Measurements from ENCODE around the gene FBRSL1. TPM values are rescaled to one million over a fixed set of nuclear protein-coding genes. Genes with fewer than 3 reads are reported as not detected.

FBRSL1 gene
- total RNA-seq, 1 donor from 2014 or later, result 75.8 TPM

DNA sequence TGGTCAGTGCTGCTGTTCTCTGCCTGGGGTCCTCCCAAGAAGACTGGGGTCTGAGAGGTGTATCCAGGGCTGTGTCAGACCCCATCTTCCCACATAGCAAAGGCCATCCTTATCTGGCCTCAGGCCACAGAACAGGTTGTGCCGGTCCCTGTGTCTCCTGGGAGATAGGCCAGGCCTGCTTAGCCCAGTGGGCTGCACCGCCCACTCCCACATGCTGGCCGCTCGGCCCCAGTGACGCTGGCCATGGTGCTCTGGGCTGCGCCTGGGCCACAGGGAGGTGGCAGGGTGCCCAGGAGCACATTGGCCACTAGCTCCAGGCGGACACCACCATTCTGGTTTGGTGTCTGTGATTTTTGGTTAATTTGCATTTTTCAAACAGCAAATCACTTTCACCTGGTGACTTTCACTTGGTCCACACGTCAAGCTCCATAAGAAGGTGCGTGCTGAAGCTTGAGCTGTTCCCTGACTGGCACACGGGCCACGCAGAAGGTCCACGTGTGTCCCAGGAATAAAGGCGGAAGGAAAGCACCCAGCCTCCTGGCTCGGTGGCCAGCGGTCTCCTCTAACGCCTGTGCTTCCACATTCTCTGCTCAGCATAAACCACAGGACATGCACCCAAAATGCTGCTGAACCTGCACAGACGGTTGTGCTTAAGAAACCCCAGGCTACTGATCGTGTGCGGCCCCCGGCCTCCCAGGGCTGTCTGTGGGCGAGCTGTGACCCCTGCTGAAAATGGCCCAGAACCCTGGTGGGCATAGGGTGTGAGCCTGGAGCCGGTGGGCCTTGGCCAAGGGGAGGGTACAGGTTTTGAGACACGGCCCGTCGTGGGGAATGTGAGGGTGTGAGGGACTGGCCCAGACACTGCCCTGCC is 4.6 kb downstream of the FBRSL1 start:
- Mint-ChIP-seq H3K27ac (no peak overlapping the region), H3K36me3 (ENCODE audit: low read depth) (peaks cover 4% of the 10 kb centered on the region), H3K4me1 (ENCODE audit: low read depth) (peaks cover 21% of the 10 kb centered on the region), H3K4me3 (no peak overlapping the region), H3K9me3 (no peaks in the 10 kb centered on the region), H3K27me3 (ENCODE audit: insufficient read depth) (peaks cover 1% of the 10 kb centered on the region)
- intact Hi-C loops (cut with micrococcal nuclease), result loop anchor here (5.0 kb wide), 1 partner anchor 268 kb away; the partner anchor contains the start of gene ANKLE2
- no peak for DNase-seq (ENCODE audit: low spot score)

DNA sequence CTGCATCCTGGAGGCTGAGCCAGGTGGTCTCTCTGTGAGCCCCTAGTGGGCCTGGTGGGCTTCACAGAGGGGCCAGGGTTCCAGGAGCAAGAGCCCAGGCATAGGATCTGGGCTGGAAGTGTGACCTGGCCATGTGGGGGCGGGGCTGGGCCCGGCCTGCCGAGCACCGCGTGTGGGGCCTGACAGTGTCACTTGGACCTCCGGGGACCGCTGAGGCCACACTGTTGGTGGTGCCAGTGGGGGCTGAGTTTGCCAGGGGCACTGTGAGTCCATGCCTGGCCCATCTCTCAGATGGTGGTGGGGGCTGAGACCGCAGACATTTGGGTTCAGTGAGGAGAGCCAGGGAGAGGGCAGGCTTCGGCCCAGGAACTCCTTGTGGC is 5.2 kb downstream of the FBRSL1 start:
- intact Hi-C loops (cut with micrococcal nuclease), result no loop called here
- no peak overlapping the region for H3K27ac Mint-ChIP-seq
- H3K4me1 Mint-ChIP-seq (ENCODE audit: low read depth), result peaks cover 21% of the 10 kb centered on the region
- H3K36me3 Mint-ChIP-seq (ENCODE audit: low read depth), result peaks cover 4% of the 10 kb centered on the region
- no peaks in the 10 kb centered on the region for H3K9me3 Mint-ChIP-seq
- DNase-seq (ENCODE audit: low spot score), result no peak
- H3K27me3 Mint-ChIP-seq (ENCODE audit: insufficient read depth), result peaks cover 1% of the 10 kb centered on the region
- H3K4me3 Mint-ChIP-seq, result no peak overlapping the region

DNA sequence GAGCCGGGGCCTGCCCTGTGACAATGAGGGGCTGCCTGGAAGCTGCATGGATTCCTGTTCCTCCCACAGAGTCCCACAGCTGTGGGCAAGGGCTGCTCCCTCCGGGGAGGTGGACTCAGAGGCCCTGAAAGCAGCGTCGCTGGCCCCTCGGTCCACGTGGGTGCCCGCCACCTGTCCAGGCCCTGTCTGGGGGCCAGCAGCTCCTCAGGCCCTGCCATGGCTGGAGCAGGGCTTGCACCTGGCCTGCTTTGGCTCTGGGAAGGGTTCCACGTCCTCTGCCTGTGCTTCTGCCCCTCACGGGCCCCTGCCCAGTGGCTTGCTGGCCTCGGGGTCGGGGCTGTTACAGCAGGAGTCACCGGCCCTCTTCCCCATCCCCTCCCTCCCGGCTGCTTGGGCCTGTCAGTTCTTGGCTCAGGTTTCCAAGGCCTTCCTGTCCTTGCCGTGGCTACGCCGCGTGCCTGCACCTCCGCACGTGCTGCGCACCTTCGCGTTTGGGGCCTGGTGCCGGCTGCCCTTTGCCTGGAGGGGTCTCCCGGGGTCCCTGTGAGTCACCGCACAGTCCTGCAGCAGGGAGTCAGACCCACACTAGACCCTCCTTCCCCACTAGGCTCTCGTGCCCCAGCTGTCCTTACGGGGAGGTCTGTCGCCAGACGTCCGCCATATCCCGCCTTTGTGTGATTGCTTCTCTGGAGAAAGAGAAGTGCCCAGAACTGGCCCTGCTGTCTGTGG is 5.8 kb downstream of the FBRSL1 start:
- H3K27me3 Mint-ChIP-seq (ENCODE audit: insufficient read depth), result peaks cover 1% of the 10 kb centered on the region
- peaks cover 4% of the 10 kb centered on the region for H3K36me3 Mint-ChIP-seq (ENCODE audit: low read depth)
- no peaks in the 10 kb centered on the region for H3K9me3 Mint-ChIP-seq
- no peak for DNase-seq (ENCODE audit: low spot score)
- no peak overlapping the region for H3K4me3 Mint-ChIP-seq
- intact Hi-C loops (cut with micrococcal nuclease), result no loop called here
- no peak overlapping the region for H3K27ac Mint-ChIP-seq
- H3K4me1 Mint-ChIP-seq (ENCODE audit: low read depth), result peaks cover 21% of the 10 kb centered on the region

DNA sequence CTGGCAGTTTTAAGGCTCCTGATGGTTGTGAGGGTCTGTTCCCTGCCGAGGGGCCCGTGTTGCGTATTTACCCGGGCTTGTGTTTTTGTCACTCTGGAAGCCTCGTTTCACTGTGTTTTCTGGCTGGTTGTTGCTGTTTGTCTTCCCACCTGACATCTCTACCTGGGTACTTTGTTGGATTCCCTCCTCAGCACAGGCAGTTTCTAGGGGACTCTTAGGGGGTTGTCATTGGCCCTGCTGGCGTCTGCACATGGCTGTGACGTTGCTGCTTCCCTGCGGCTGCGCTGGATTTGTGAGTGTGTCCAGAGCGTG is 6.4 kb downstream of the FBRSL1 start:
- H3K4me3 Mint-ChIP-seq, result no peak overlapping the region
- DNase-seq (ENCODE audit: low spot score), result no peak
- intact Hi-C loops (cut with micrococcal nuclease), result no loop called here
- H3K9me3 Mint-ChIP-seq, result no peaks in the 10 kb centered on the region
- H3K27me3 Mint-ChIP-seq (ENCODE audit: insufficient read depth), result no peaks in the 10 kb centered on the region
- H3K27ac Mint-ChIP-seq, result no peak overlapping the region
- H3K36me3 Mint-ChIP-seq (ENCODE audit: low read depth), result peaks cover 4% of the 10 kb centered on the region
- peaks cover 17% of the 10 kb centered on the region for H3K4me1 Mint-ChIP-seq (ENCODE audit: low read depth)

DNA sequence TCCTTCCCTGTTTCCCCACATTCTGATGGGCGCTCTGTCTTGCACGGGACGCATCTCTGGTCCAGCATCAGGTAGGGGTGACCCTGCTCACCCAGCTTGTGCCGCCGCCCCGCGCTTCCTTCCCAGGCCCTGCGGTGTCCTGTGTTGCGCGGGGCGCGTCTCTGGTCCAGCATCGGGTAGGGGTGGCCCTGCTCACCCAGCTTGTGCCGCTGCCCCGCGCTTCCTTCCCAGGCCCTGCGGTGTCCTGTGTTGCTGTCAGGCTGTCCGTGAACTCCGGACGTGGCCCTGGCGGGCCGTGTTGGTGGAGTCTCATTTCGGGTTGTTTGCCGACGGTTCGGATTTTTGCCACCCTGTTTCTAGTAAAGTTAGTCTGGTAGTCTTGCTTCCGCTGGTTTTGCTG is 6.8 kb downstream of the FBRSL1 start:
- intact Hi-C loops (cut with micrococcal nuclease), result no loop called here
- Mint-ChIP-seq H3K27ac (no peak overlapping the region), H3K27me3 (ENCODE audit: insufficient read depth) (no peaks in the 10 kb centered on the region), H3K9me3 (no peaks in the 10 kb centered on the region), H3K4me1 (ENCODE audit: low read depth) (peaks cover 13% of the 10 kb centered on the region), H3K36me3 (ENCODE audit: low read depth) (peaks cover 4% of the 10 kb centered on the region), H3K4me3 (no peak overlapping the region)
- DNase-seq (ENCODE audit: low spot score), result no peak

DNA sequence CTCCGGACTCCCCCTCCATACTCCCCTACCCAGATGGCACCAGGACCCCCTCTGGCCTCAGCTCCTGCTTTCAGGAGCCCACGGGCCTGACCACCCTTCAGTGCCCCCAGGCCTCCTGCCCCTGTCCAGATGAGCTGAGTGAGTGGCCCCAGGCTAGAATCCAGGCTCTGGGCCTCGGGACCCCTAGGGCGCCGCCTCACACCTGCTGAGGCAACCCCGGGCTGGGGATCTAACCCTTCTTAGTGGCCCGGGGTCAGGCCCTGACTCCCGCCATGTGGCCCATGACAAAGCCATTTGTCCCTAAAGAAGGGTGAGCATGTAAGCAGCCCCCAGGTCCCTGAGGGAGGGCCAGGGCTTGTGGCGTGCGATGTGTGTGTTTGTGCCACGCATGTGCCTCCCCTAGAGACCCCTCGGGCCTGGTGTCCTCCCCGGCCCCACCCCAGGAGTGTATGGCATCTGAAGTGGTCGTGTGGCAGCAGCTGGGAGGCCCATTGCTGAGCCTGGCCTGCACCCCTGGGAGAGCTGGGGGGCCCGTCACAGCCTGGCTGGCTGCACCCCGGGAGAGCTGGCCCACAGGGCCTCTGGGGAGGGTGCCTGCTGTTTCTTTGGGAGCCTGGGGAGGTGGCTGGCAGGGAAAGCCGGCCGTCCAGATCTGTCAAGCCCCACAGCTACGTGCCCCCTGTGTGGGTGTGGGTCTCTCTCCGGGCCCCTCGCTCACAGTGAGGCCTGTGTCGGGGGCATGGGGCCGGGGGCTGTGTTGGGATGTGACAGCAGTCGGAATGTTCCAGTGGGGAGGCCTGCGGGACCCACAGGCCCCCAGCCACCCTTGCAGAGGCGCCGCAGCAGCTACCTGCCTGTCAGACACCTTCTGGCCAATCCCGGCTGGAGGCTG is 7.8 kb downstream of the FBRSL1 start:
- no peak overlapping the region for H3K4me3 Mint-ChIP-seq
- no peaks in the 10 kb centered on the region for H3K36me3 Mint-ChIP-seq (ENCODE audit: low read depth)
- no peak for DNase-seq (ENCODE audit: low spot score)
- intact Hi-C loops (cut with micrococcal nuclease), result no loop called here
- H3K27ac Mint-ChIP-seq, result no peak overlapping the region
- H3K9me3 Mint-ChIP-seq, result no peaks in the 10 kb centered on the region
- peaks cover 2% of the 10 kb centered on the region for H3K4me1 Mint-ChIP-seq (ENCODE audit: low read depth)
- H3K27me3 Mint-ChIP-seq (ENCODE audit: insufficient read depth), result no peaks in the 10 kb centered on the region

DNA sequence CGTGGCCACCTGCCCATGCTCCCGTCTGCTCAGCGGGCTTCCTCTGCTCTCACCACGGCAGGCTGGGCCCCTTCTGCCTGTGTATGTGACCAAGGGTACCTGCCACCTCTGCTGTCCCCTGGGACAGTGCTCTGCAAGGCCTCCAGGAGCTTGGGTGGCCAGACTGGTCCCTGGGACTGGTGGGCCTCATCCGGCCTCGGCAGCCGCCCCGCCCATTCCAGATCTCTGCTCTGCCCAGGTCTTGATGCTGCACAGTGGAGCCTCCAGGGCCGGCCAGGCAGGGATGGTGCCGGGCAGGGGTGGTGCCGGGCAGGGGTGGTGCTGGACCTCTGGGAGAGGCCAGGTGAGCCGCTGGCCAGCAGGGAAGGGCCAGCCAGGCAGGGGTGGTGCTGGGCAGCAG is 9.0 kb downstream of the FBRSL1 start:
- Mint-ChIP-seq H3K4me1 (ENCODE audit: low read depth) (no peaks in the 10 kb centered on the region), H3K4me3 (no peak overlapping the region), H3K27ac (no peak overlapping the region), H3K27me3 (ENCODE audit: insufficient read depth) (no peaks in the 10 kb centered on the region), H3K36me3 (ENCODE audit: low read depth) (no peaks in the 10 kb centered on the region), H3K9me3 (no peaks in the 10 kb centered on the region)
- intact Hi-C loops (cut with micrococcal nuclease), result no loop called here
- DNase-seq (ENCODE audit: low spot score), result no peak

DNA sequence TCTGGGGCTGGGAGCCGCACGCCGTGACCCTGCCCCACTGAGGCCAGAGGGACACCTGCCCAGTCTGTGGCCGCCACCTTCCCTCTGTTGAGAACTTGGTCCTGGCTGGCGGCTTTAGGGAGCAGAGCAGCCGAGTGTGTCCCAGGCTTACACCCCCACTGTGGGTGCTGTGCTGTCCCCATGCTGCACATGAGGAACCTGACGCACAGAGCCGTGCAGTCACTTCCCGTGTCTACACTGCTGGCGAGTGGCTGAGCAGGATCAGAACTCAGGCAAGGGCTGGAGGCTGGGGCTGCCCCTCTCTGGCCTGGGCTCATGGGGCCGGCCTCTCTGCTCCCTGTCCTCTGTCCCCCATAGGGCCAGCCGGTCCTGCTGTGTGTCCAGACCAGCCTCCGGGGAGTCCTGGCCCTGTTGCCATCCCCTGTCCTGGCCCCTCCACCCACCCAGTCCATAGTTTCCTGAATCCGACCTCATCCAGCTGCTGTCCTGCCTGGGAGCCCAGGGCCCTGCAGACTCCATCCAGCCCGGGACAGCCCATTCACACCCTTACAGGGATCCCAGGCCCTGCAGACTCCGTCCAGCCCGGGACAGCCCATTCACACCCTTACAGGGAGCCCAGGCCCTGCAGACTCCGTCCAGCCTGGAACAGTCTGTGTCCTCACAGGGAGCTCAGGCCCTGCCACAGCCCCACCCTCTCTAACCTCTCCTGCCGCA is 10.3 kb downstream of the FBRSL1 start:
- no peaks in the 10 kb centered on the region for H3K36me3 Mint-ChIP-seq (ENCODE audit: low read depth)
- no peaks in the 10 kb centered on the region for H3K27me3 Mint-ChIP-seq (ENCODE audit: insufficient read depth)
- intact Hi-C loops (cut with micrococcal nuclease), result no loop called here
- no peaks in the 10 kb centered on the region for H3K9me3 Mint-ChIP-seq
- H3K27ac Mint-ChIP-seq, result no peak overlapping the region
- DNase-seq (ENCODE audit: low spot score), result no peak
- no peak overlapping the region for H3K4me3 Mint-ChIP-seq
- no peaks in the 10 kb centered on the region for H3K4me1 Mint-ChIP-seq (ENCODE audit: low read depth)

DNA sequence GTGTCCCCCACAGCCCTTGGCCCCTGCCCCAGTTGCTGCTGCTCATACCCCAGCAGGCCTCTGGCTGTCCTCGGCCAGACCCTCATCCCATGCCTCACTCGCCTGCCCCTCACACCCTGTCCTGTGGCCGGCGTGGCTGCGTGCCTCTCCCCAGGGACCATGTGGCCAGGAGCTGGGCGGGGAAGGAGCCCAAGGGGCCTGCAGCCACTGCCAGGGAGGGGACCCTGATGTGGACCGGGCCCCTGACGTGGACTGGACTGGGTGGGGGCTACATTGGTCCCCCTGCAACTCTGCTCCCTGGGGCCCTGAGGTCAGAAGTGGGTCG is 10.9 kb downstream of the FBRSL1 start:
- H3K4me3 Mint-ChIP-seq, result no peak overlapping the region
- H3K36me3 Mint-ChIP-seq (ENCODE audit: low read depth), result no peaks in the 10 kb centered on the region
- H3K27me3 Mint-ChIP-seq (ENCODE audit: insufficient read depth), result no peaks in the 10 kb centered on the region
- H3K27ac Mint-ChIP-seq, result no peak overlapping the region
- intact Hi-C loops (cut with micrococcal nuclease), result no loop called here
- DNase-seq (ENCODE audit: low spot score), result no peak
- H3K4me1 Mint-ChIP-seq (ENCODE audit: low read depth), result peaks cover 3% of the 10 kb centered on the region
- H3K9me3 Mint-ChIP-seq, result no peaks in the 10 kb centered on the region

DNA sequence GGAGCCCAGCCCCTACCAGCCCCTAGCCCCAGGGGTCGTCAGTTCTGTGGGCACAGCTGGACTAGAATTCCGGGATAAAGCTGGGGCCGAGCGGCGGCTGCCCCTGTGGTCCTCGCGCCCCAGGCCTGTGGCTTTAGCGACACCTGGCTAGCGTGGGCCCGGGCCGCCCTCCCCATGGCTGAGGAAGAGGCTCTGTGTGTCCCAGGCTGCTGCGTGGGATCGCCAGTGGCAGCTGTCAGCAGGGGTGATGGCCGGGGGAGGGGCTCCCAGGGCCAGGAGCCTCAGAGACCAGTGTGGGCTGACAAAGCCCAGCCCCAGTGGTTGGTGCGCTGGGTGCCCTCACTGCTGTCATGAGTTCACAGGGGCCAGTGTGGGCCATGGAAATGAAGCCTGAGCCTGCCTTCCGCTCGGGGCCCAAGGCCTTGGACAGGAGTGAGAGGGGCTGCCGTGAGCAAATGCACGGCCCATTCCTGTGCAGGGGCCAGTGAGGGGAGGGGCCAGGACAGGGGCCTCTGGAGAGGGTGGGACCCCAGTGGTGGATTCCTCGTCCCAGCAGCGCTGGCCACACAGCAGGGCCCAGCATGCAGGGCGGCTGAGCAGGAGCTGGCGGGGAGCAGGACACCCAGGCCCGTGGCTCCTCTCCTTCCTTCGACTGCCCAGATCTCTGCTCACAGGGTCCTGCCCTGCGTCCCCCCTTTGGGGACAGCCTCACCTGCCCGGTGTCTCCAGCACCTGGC is 11.4 kb downstream of the FBRSL1 start:
- Mint-ChIP-seq H3K4me3 (no peak overlapping the region), H3K4me1 (ENCODE audit: low read depth) (peaks cover 9% of the 10 kb centered on the region), H3K36me3 (ENCODE audit: low read depth) (no peaks in the 10 kb centered on the region), H3K27ac (no peak overlapping the region), H3K9me3 (no peaks in the 10 kb centered on the region), H3K27me3 (ENCODE audit: insufficient read depth) (no peaks in the 10 kb centered on the region)
- intact Hi-C loops (cut with micrococcal nuclease), result no loop called here
- no peak for DNase-seq (ENCODE audit: low spot score)

DNA sequence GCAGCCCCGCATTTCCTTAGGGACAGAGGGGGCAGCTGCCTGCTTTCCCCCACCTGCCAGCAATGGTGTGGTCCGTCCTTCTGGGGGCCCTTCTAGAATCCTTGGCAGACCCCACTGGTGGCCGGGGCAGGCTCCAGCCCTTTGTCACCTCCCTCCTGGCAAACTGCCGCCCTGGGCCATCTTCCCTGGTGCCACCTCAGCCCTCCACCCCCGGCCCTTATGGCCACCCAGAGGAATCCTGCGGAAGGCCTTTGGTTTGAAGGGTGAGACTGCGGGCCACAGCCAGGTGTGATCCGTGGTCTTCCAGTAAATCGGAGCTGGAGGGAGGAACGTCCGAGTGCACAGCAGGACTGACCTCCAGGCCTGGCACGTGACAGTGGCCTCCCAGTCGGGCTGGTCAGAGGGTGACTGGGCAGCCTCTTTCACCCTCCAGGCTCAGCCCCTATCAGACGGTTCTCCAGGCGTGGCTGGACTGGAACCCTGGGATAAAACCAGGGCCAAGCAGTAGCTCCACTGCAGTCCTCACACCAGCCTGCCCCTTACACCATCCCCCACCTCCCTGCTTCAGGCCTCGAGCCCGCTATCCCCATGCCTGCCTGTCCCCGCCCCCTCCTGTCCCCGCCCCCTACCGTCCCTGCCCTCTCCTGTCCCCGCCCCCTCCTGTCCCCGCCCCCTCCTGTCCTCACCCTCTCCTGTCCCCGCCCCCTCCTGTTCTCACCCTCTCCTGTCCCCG is 12.4 kb downstream of the FBRSL1 start:
- Mint-ChIP-seq H3K27me3 (ENCODE audit: insufficient read depth) (no peaks in the 10 kb centered on the region), H3K27ac (no peak overlapping the region), H3K9me3 (no peaks in the 10 kb centered on the region), H3K4me1 (ENCODE audit: low read depth) (peaks cover 14% of the 10 kb centered on the region), H3K36me3 (ENCODE audit: low read depth) (no peaks in the 10 kb centered on the region), H3K4me3 (no peak overlapping the region)
- intact Hi-C loops (cut with micrococcal nuclease), result no loop called here
- no peak for DNase-seq (ENCODE audit: low spot score)

DNA sequence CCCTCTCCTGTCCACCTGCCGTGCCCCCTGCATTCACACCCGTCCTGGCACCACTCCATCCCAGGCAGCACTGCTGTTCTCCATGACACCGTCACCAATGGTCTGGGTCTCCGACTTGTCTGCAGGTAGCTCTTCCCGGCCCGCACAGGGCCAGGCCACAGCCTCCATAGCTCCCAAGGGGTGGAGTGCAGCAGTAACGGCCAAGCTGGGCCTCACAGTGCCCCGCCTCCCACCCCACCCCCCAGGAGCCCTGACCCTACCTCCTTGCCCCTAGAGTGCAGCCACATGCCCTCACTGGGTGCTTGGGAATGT is 12.9 kb downstream of the FBRSL1 start:
- H3K4me1 Mint-ChIP-seq (ENCODE audit: low read depth), result peaks cover 14% of the 10 kb centered on the region
- no peak for DNase-seq (ENCODE audit: low spot score)
- H3K4me3 Mint-ChIP-seq, result no peak overlapping the region
- intact Hi-C loops (cut with micrococcal nuclease), result no loop called here
- no peaks in the 10 kb centered on the region for H3K27me3 Mint-ChIP-seq (ENCODE audit: insufficient read depth)
- no peaks in the 10 kb centered on the region for H3K36me3 Mint-ChIP-seq (ENCODE audit: low read depth)
- H3K9me3 Mint-ChIP-seq, result no peaks in the 10 kb centered on the region
- H3K27ac Mint-ChIP-seq, result no peak overlapping the region
